SK-N-SH (cell line): ENCODE data around the gene KPNB1. TPM values are rescaled to one million over a fixed set of nuclear protein-coding genes. Genes with fewer than 3 reads are reported as not detected.

ENCODE experiments used
- CTCF ChIA-PET: fragments of 300-600, 350-600 bp; formaldehyde crosslinking; extraction: SDS; loops from one replicate; lab custom pipeline; 2021; lab: Yijun Ruan, JAX
- POLR2A ChIA-PET: fragments of 350-600 bp; sonication (Branson Sonifier 250); formaldehyde crosslinking; extraction: SDS; loops from one replicate; lab custom pipeline; 2020; ENCODE audit warnings: antibody characterized with exemption, inconsistent platforms; lab: Yijun Ruan, JAX
- DNase-seq: peaks from one replicate; pipeline ENCODE4 v3.0.0; 2012
- H2AFZ ChIP-seq: fragments of 200-600 bp; sonication (generic); 2 replicates; pipeline ENCODE4 v1.8.1; 2016; ENCODE audit warnings: antibody characterized with exemption, mild to moderate bottlenecking, low read depth
- H3F3A ChIP-seq: fragments of 200-600 bp; sonication (generic); replicated peaks from 2 replicates; pipeline ENCODE3; 2016; ENCODE audit warnings: antibody characterized with exemption, mild to moderate bottlenecking; ENCODE audit not compliant: insufficient read depth
- H3K27ac ChIP-seq, 2 experiments: fragments of 200-500 bp in 1 of 2; fragments of 200-600 bp in 1 of 2; sonication (Bioruptor generic) in 1 of 2; sonication (generic), shearing (Covaris generic) in 1 of 2; 2 replicates each; pipeline versions ENCODE4 v1.5.1 to v1.6.1; 2014 to 2016; ENCODE audit warnings: low read depth in 2 of 2, inconsistent platforms in 1 of 2, low read length in 1 of 2, mild to moderate bottlenecking in 1 of 2, mixed read lengths in 1 of 2
- H3K27me3 ChIP-seq: fragments of 200-600 bp; sonication (generic), shearing (Covaris generic); 2 replicates; pipeline ENCODE4 v1.6.1; 2016; ENCODE audit warnings: mixed run types; ENCODE audit not compliant: insufficient read depth
- H3K36me3 ChIP-seq, 2 experiments: fragments of 200-500 bp in 1 of 2; fragments of 200-600 bp in 1 of 2; sonication (Bioruptor generic) in 1 of 2; sonication (generic) in 1 of 2; replicated peaks in 1 of 2; 2 replicates each; pipeline versions ENCODE3 to v1.5.1; 2014 to 2016; ENCODE audit warnings: low read length in 1 of 2, mild to moderate bottlenecking in 1 of 2; ENCODE audit not compliant: insufficient read depth in 2 of 2, control insufficient read depth in 1 of 2
- H3K4me1 ChIP-seq, 2 experiments: fragments of 200-500 bp in 1 of 2; fragments of 200-600 bp in 1 of 2; sonication (Bioruptor generic) in 1 of 2; sonication (generic), shearing (Covaris generic) in 1 of 2; 2 replicates each; pipeline versions ENCODE4 v1.5.1 to v1.6.1; 2014 to 2016; ENCODE audit warnings: low read depth in 1 of 2, low read length in 1 of 2, mixed run types in 1 of 2; ENCODE audit not compliant: insufficient read depth in 2 of 2, control insufficient read depth in 1 of 2
- H3K4me2 ChIP-seq: fragments of 200-600 bp; sonication (generic), shearing (Covaris generic); 2 replicates; pipeline ENCODE4 v1.6.1; 2017; ENCODE audit warnings: mixed run types
- H3K4me3 ChIP-seq, 2 experiments: fragments of 200-500 bp in 1 of 2; fragments of 200-600 bp in 1 of 2; sonication (Bioruptor generic) in 1 of 2; sonication (generic), shearing (Covaris generic) in 1 of 2; 2 replicates each; pipeline versions ENCODE4 v1.5.1 to v1.8.1; 2014 to 2016; ENCODE audit warnings: low read depth in 2 of 2, inconsistent platforms in 1 of 2, low read length in 1 of 2, mild to moderate bottlenecking in 1 of 2, mixed read lengths in 1 of 2, moderate library complexity in 1 of 2
- H3K79me2 ChIP-seq: fragments of 200-600 bp; sonication (generic); 2 replicates; pipeline ENCODE4 v1.8.1; 2017; ENCODE audit warnings: mild to moderate bottlenecking; ENCODE audit not compliant: insufficient read depth
- H3K9ac ChIP-seq: fragments of 200-600 bp; sonication (generic); 2 replicates; pipeline ENCODE4 v1.6.1; 2017; ENCODE audit warnings: mixed run types
- H3K9me2 ChIP-seq: fragments of 200-600 bp; sonication (generic); 2 replicates; pipeline ENCODE4 v1.6.1; 2017; ENCODE audit warnings: mixed run types
- H3K9me3 ChIP-seq: fragments of 200-600 bp; sonication (generic); 2 replicates; pipeline ENCODE4 v1.6.1; 2017; ENCODE audit warnings: mixed run types, mild to moderate bottlenecking, moderate library complexity
- H4K20me1 ChIP-seq: fragments of 200-600 bp; sonication (generic); 2 replicates; pipeline ENCODE4 v1.6.1; 2017; ENCODE audit warnings: mild to moderate bottlenecking, mixed run types; ENCODE audit not compliant: insufficient read depth
- CHD2 ChIP-seq: fragments of 150-350 bp; IDR thresholded peaks from 2 replicates; pipeline ENCODE4 v1.6.1; 2018; ENCODE audit warnings: low read length; ENCODE audit not compliant: partially characterized antibody
- CTCF ChIP-seq: fragments of 200-600 bp; sonication (generic); IDR thresholded peaks from 2 replicates; pipeline ENCODE4 v1.6.1; 2017; ENCODE audit warnings: antibody characterized with exemption, mild to moderate bottlenecking, moderate library complexity
- FOSL2 ChIP-seq: IDR thresholded peaks from 2 replicates; pipeline ENCODE4 v1.4.0; 2012; ENCODE audit warnings: low read depth, mild to moderate bottlenecking, moderate library complexity, borderline replicate concordance
- MAX ChIP-seq: IDR thresholded peaks from 2 replicates; pipeline ENCODE4 v1.4.0; 2012; ENCODE audit warnings: low read depth
- MXI1 ChIP-seq: IDR thresholded peaks from 2 replicates; pipeline ENCODE4 v1.6.1; 2012; ENCODE audit warnings: mild to moderate bottlenecking, low read depth, low read length, improper control_type of control experiment
- SIN3A ChIP-seq: IDR thresholded peaks from 2 replicates; pipeline ENCODE4 v1.6.1; 2012; ENCODE audit warnings: low read depth, mild to moderate bottlenecking, low read length, moderate library complexity, borderline replicate concordance
- WGBS: methylation state at CpG from one replicate; pipeline ENCODE4 v1.1.6; 2017; ENCODE audit warnings: low lambda C conversion rate; 5-methylcytosine and 5-hydroxymethylcytosine counted together
- polyA plus RNA-seq, 3 experiments: library from polyadenylated mRNA; depleted of rRNA; stranded (reverse); fragments of >200 nt; gene quantifications; 2 replicates each; pipeline ENCODE4 v1.2.3, GENCODE V29; 2012

The KPNB1 gene
- polyA plus RNA-seq, 1 of the 3 experiments (the other 2 are of a cell fraction): 89.5 TPM

- H3K27ac ChIP-seq: peak overlapping the region in 1 of 2 experiments; percentile 87; a peak in 2 of 4 replicates
- POLR2A ChIA-PET: interaction anchor here (0.7 to 1.1 kb wide), 6 partner anchors 9 to 407 kb away, joined by 3 to 5 read pairs (median 3); partner anchors contain the start of genes KPNB1 and OSBPL7
- CTCF ChIA-PET: interaction anchor here (0.6 to 11.3 kb wide), 8 partner anchors 9 to 154 kb away, joined by 3 to 211 read pairs (median 4); no protein-coding TSS in a partner anchor
Observed at GRCh38 chr17:47692895-47693730, 43.4 kb downstream of the KPNB1 start.

GRCh38 chr17:47693731-47694580 is 44.2 kb downstream of the KPNB1 start, which contains the start of gene TBKBP1:
Gene TBKBP1 (plus strand): TSS chr17:47694161. CDS start chr17:47696113, 1,952 bp downstream.
- Histone ChIP-seq H3K4me2 (peak within 1 kb of the TSS; percentile 97), H4K20me1 (peaks cover under 1% of the 10 kb centered on the region; the same call in 1 of the 2 replicates), H3K9me2 (no peaks in the 10 kb centered on the region), H3K27ac (peak within 1 kb of the TSS in 1 of 2 experiments; percentile 87; a peak in 2 of 4 replicates), H3K27me3 (no peaks in the 10 kb centered on the region), H3K36me3 (peaks cover 0 to 5% of the 10 kb centered on the region in 2 experiments), H2AFZ (peak within 1 kb of the TSS; percentile 88; the same call in 1 of the 2 replicates), H3F3A (peaks cover 17% of the 10 kb centered on the region), H3K4me3 (peak within 1 kb of the TSS; percentile 60 to 76), H3K79me2 (no peaks in the 10 kb centered on the region), H3K9ac (peak within 1 kb of the TSS; percentile 68), H3K4me1 (peaks cover 14 to 23% of the 10 kb centered on the region in 2 experiments; a peak in 3 of 4 replicates), H3K9me3 (no peaks in the 10 kb centered on the region)
- ChIA-PET CTCF (interaction anchor here (1.5 to 11.3 kb wide), 8 partner anchors 19 to 153 kb away, joined by 3 to 211 read pairs (median 8); no protein-coding TSS in a partner anchor), POLR2A (interaction anchor here (0.7 to 1.1 kb wide), 6 partner anchors 10 to 128 kb away, joined by 3 read pairs; partner anchors contain the start of genes KPNB1 and OSBPL7)
- TF ChIP-seq SIN3A (0 out of 2 replicates have a peak, but pooled peaks have one; percentile 13), CTCF (peak; percentile 5; the same call in 1 of the 2 replicates), MXI1 (peak; percentile 95), FOSL2 (no peak), MAX (peak; percentile 17; the same call in 1 of the 2 replicates), CHD2 (peak; percentile 70)
- WGBS: 2% methylated on average over 74 of the region's 87 CpGs
- peak; percentile 99 for DNase-seq

More at GRCh38 chr17:47692895-47693730, 43.4 kb downstream of the KPNB1 start:
- Histone ChIP-seq H3K4me1 (peaks cover 14 to 23% of the 10 kb centered on the region in 2 experiments; a peak in 3 of 4 replicates), H3K9me2 (no peaks in the 10 kb centered on the region), H3K4me3 (peak overlapping the region; percentile 60 to 76), H3K9ac (peak overlapping the region; percentile 68; the same call in 1 of the 2 replicates), H3K9me3 (no peaks in the 10 kb centered on the region), H3K79me2 (no peaks in the 10 kb centered on the region), H3F3A (peaks cover 15% of the 10 kb centered on the region), H2AFZ (peak overlapping the region; percentile 88; the same call in 1 of the 2 replicates), H4K20me1 (no peaks in the 10 kb centered on the region), H3K4me2 (peak overlapping the region; percentile 85), H3K36me3 (peaks cover 0 to 5% of the 10 kb centered on the region in 2 experiments), H3K27me3 (no peaks in the 10 kb centered on the region)
- TF ChIP-seq FOSL2: no peak
- 55% methylated on average over 10 of the region's 10 CpGs for WGBS
- DNase-seq: peak; percentile 46
